ENCODE data around the gene RIMKLA.

GRCh38 chr1:42380586-42381279 is at the start of gene RIMKLA:
- no peak for TF ChIP-seq POLR2A (IDR thresholded peaks at IDR 0.05)
- TF ChIP-seq CTCF (IDR thresholded peaks at IDR 0.05), result no peak
